ENCODE data around the gene ERCC5. TPM values are rescaled to one million over a fixed set of nuclear protein-coding genes. Genes with fewer than 3 reads are reported as not detected.

ERCC5 gene
- total and polyA plus RNA-seq, 5 donors: 28.4 to 34.4 (median 29.3) TPM

Other genes starting within 250 kb of the ERCC5 start
- 10 to 100 TPM; 29.2 to 35.1 (median 32.7) TPM for gene TPP2, start 249.0 kb upstream of the ERCC5 start, total RNA-seq
- 22.4 TPM for gene TPP2, start 249.0 kb upstream of the ERCC5 start, polyA plus RNA-seq
- gene METTL21C, start 151.0 kb upstream of the ERCC5 start, total RNA-seq: not detected
- not detected for gene METTL21C, start 151.0 kb upstream of the ERCC5 start, polyA plus RNA-seq
- 1 to 10 TPM; 7.4 to 10.0 (median 9.4) TPM for gene TEX30, start 72.2 kb upstream of the ERCC5 start, total RNA-seq
- gene TEX30, start 72.2 kb upstream of the ERCC5 start, polyA plus RNA-seq: 13.7 TPM
- gene POGLUT2, start 47.1 kb upstream of the ERCC5 start, total RNA-seq: 1 to 10 TPM; 2.7 to 5.5 (median 4.8) TPM
- gene POGLUT2, start 47.1 kb upstream of the ERCC5 start, polyA plus RNA-seq: 3.6 TPM
- 10 to 100 TPM; 25.5 to 43.2 (median 40.2) TPM for gene BIVM, start 46.9 kb upstream of the ERCC5 start, total RNA-seq
- gene BIVM, start 46.9 kb upstream of the ERCC5 start, polyA plus RNA-seq: 22.7 TPM
- gene SLC10A2, start 220.4 kb downstream of the ERCC5 start, total RNA-seq: not detected
- not detected for gene SLC10A2, start 220.4 kb downstream of the ERCC5 start, polyA plus RNA-seq

All from right cardiac atrium (tissue), 5 donors.